ENCODE data around the gene FAM131A. TPM values are rescaled to one million over a fixed set of nuclear protein-coding genes. Genes with fewer than 3 reads are reported as not detected.
"Not testable (repeated sequence)": the region's sequence is repeated elsewhere in the genome, so short reads cannot be mapped to it uniquely, and the experiment has no call there.

FAM131A gene
- total RNA-seq, 2 experiments from 2014 or later: 2.1 to 3.4 TPM

DNA sequence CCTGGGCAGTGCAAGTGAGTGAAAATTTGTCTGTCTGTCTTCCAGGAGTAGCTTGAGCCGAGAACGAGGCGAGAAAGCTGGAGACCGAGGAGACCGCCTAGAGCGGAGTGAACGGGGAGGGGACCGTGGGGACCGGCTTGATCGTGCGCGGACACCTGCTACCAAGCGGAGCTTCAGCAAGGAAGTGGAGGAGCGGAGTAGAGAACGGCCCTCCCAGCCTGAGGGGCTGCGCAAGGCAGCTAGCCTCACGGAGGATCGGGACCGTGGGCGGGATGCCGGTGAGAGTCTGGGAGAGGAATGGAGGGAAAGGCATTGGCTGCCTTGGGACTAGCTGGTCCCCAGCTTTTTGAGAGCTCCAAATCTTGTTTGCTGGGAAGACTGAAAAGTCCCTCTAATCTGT lies 10.2 kb upstream of the FAM131A start:
- Mint-ChIP-seq H3K9me3 (no peaks in the 10 kb centered on the region), H3K4me1 (peaks cover 23% of the 10 kb centered on the region), H3K27ac (peak overlapping the region; percentile 40), H3K27me3 (no peaks in the 10 kb centered on the region), H3K36me3 (peaks cover 76% of the 10 kb centered on the region), H3K4me3 (no peak overlapping the region)
- no peak for DNase-seq

GRCh38 chr3:184328516-184328915 lies 8.9 kb upstream of the FAM131A start:
- Mint-ChIP-seq H3K4me1 (peaks cover 34% of the 10 kb centered on the region), H3K9me3 (no peaks in the 10 kb centered on the region), H3K27me3 (no peaks in the 10 kb centered on the region), H3K4me3 (no peak overlapping the region), H3K36me3 (peaks cover 81% of the 10 kb centered on the region), H3K27ac (peak overlapping the region; percentile 16)
- no peak for DNase-seq

DNA sequence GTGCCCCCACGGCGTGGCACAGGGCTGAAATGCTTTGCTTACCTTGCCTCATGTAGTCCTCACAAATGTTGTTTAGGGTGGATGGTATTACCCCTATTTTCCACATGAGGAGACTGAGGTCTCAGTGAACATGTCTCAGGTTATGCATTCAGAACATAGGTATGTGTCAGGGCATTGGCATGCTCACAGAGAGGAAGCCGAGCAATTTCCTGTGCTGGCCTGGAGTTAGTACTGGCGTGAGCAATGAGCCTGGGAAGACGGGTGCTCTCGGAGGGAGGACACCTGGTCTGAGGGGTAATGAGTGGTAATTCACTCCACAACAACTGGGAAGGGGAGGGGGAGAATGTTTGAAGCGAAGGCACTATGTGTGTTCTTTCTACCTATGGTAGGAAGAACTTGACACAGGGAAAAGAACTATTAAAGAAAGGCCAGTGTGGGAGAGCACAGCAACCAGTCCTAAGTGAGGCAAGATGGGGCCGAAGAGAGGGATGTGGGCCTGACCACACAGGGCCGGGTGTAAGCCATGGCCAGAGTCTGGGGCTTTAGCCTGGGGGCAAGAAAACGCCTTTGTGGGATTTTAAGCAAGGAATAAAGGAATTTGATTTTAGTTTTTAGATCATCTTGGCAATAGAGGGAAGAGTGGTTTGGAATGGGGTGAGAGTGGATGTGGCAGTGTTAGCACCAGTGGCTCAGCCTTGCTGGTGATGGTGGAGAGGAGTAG lies 4.9 kb upstream of the FAM131A start:
- peaks cover 47% of the 10 kb centered on the region for H3K4me1 Mint-ChIP-seq
- DNase-seq: no peak
- no peaks in the 10 kb centered on the region for H3K9me3 Mint-ChIP-seq
- H3K27ac Mint-ChIP-seq: peak overlapping the region; percentile 91
- no peak overlapping the region for H3K4me3 Mint-ChIP-seq
- H3K27me3 Mint-ChIP-seq: no peaks in the 10 kb centered on the region
- H3K36me3 Mint-ChIP-seq: peaks cover 59% of the 10 kb centered on the region

- DNase-seq: no peak
- Mint-ChIP-seq H3K9me3 (no peaks in the 10 kb centered on the region), H3K4me3 (no peak overlapping the region), H3K4me1 (peaks cover 48% of the 10 kb centered on the region), H3K36me3 (peaks cover 57% of the 10 kb centered on the region), H3K27ac (peak overlapping the region; percentile 91), H3K27me3 (no peaks in the 10 kb centered on the region)
Measured at GRCh38 chr3:184333190-184333589, 4.2 kb upstream of the FAM131A start.

DNA sequence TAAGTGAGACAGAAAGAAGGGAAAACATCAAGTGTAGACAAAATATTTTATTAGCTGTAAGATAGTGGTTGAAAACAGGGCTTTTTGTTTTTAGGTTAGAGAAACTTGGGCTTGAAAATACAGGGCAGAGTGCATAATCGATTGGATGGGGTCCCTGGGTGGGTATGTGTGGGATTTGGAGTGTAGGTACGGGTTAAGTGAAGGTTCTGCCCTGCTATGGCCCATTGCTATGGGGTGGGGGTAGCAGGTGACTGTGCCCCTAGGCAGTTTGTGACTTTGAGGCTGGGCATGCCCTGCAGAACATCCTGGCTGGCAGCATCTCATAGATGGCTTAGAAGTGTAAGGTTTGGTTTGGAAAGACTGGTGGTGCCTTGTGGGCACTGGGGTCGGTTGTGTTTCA lies 3.7 kb upstream of the FAM131A start:
- Mint-ChIP-seq H3K4me1 (peaks cover 48% of the 10 kb centered on the region), H3K27me3 (no peaks in the 10 kb centered on the region), H3K9me3 (no peaks in the 10 kb centered on the region), H3K4me3 (no peak overlapping the region), H3K36me3 (peaks cover 51% of the 10 kb centered on the region), H3K27ac (peak overlapping the region; percentile 91)
- DNase-seq: no peak

- H3K27me3 Mint-ChIP-seq: no peaks in the 10 kb centered on the region
- H3K4me3 Mint-ChIP-seq: peak overlapping the region; percentile 32
- peaks cover 45% of the 10 kb centered on the region for H3K4me1 Mint-ChIP-seq
- peak; percentile 57 for DNase-seq
- peak overlapping the region; percentile 91 for H3K27ac Mint-ChIP-seq
- H3K9me3 Mint-ChIP-seq: no peaks in the 10 kb centered on the region
- H3K36me3 Mint-ChIP-seq: peaks cover 43% of the 10 kb centered on the region
Measured at GRCh38 chr3:184334470-184335158, 2.8 kb upstream of the FAM131A start.

DNA sequence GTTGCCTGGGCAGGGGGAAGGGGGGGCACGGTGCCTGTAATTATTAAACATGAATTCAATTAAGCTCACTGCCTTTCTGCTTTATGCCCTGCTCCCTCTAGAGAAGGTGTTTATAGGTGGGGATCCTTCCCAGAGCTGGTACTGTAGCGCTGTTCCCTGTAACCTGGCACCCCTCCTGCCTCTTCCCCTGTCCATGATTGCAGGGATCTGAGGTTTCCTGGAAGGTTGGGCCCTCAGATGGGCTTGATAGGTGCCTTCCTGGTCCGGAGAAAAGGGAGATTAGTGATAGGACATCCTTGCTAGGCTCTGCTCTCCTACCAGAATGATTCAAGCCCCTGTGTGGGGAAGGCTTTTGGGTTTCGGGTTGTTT lies 2.1 kb upstream of the FAM131A start:
- peaks cover 45% of the 10 kb centered on the region for H3K4me1 Mint-ChIP-seq
- no peaks in the 10 kb centered on the region for H3K9me3 Mint-ChIP-seq
- H3K27me3 Mint-ChIP-seq: no peaks in the 10 kb centered on the region
- no peak for DNase-seq
- peak overlapping the region; percentile 89 for H3K27ac Mint-ChIP-seq
- H3K4me3 Mint-ChIP-seq: peak overlapping the region; percentile 80
- H3K36me3 Mint-ChIP-seq: peaks cover 39% of the 10 kb centered on the region

- no peaks in the 10 kb centered on the region for H3K27me3 Mint-ChIP-seq
- no peaks in the 10 kb centered on the region for H3K9me3 Mint-ChIP-seq
- H3K27ac Mint-ChIP-seq: peak overlapping the region; percentile 89
- peaks cover 50% of the 10 kb centered on the region for H3K4me1 Mint-ChIP-seq
- peak overlapping the region; percentile 80 for H3K4me3 Mint-ChIP-seq
- peak; percentile 88 for DNase-seq
- H3K36me3 Mint-ChIP-seq: peaks cover 36% of the 10 kb centered on the region
Measured at GRCh38 chr3:184335661-184336546, 1.5 kb upstream of the FAM131A start.

GRCh38 chr3:184336547-184337398 lies 627 bp upstream of the FAM131A start:
- H3K36me3 Mint-ChIP-seq: peaks cover 28% of the 10 kb centered on the region
- no peaks in the 10 kb centered on the region for H3K9me3 Mint-ChIP-seq
- H3K27me3 Mint-ChIP-seq: no peaks in the 10 kb centered on the region
- peaks cover 48% of the 10 kb centered on the region for H3K4me1 Mint-ChIP-seq
- no peak for DNase-seq
- H3K4me3 Mint-ChIP-seq: peak overlapping the region; percentile 80
- peak overlapping the region; percentile 71 for H3K27ac Mint-ChIP-seq

DNA sequence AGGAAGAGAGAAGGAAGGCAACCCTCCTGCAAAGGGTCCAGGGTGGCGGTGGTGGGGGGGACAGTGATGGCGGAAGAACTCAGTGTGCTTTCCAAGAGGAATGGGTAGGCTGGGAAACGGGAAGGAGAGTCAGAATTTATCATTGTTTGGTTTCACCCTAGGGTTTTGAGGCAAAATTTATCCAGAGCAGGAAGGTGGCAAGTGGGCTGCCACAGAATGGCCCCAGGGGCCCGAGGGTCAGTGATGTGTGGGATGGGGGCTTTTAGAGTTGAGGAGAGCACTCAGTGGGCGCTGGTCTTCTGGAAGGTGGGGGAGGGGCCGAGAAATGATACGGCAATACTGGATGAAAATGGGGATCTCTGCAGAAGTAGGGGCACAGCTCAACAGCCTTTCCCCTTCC lies 581 bp downstream of the FAM131A start:
- H3K27me3 Mint-ChIP-seq: no peaks in the 10 kb centered on the region
- peaks cover 16% of the 10 kb centered on the region for H3K36me3 Mint-ChIP-seq
- no peak overlapping the region for H3K4me3 Mint-ChIP-seq

GRCh38 chr3:184338511-184338945 lies 1.1 kb downstream of the FAM131A start:
- Mint-ChIP-seq H3K9me3 (no peaks in the 10 kb centered on the region), H3K4me3 (no peak overlapping the region), H3K36me3 (peaks cover 12% of the 10 kb centered on the region), H3K27ac (no peak overlapping the region), H3K4me1 (peaks cover 34% of the 10 kb centered on the region), H3K27me3 (no peaks in the 10 kb centered on the region)
- DNase-seq: peak; percentile 20

More for the DNA sequence above, 581 bp downstream of the FAM131A start:
- Mint-ChIP-seq H3K27ac (no peak overlapping the region), H3K9me3 (no peaks in the 10 kb centered on the region), H3K4me1 (peaks cover 39% of the 10 kb centered on the region)
- no peak for DNase-seq

- H3K36me3 Mint-ChIP-seq: peaks cover 9% of the 10 kb centered on the region
- H3K4me1 Mint-ChIP-seq: peaks cover 29% of the 10 kb centered on the region
- H3K27ac Mint-ChIP-seq: no peak overlapping the region
- H3K27me3 Mint-ChIP-seq: no peaks in the 10 kb centered on the region
- H3K9me3 Mint-ChIP-seq: no peaks in the 10 kb centered on the region
- H3K4me3 Mint-ChIP-seq: no peak overlapping the region
- DNase-seq: no peak
Measured at GRCh38 chr3:184339001-184339400, 1.6 kb downstream of the FAM131A start.

DNA sequence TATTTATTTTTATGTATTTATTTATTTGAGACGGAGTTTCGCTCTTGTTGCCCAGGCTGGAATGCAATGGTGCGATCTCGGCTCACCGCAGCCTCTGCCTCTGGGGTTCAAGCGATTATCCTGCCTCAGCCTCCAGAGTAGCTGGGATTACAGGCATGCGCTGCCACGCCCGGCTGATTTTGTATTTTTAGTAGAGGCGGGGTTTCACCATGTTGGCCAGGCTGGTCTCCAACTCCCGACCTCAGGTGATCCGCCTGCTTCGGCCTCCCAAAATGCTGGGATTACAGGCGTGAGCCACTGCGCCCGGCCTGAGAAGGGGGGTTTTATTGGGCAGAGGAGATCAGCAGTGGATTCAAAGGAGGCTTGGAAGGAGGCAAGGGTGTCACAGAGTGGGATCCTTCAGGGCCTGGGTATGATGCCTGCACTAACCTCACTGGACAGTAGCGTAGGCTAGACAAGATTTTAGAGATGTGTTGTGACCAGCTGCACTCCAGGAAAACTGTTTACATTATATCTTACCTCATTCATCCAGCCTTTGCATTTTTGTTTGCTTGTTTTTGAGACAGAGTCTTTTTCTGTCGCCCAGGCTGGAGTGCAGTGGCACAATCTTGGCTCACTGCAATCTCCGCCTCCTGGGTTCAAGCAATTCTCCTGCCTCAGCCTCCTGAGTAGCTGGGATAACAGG lies 2.2 kb downstream of the FAM131A start:
- DNase-seq: not testable (repeated sequence)
- peaks cover 23% of the 10 kb centered on the region for H3K4me1 Mint-ChIP-seq

DNA sequence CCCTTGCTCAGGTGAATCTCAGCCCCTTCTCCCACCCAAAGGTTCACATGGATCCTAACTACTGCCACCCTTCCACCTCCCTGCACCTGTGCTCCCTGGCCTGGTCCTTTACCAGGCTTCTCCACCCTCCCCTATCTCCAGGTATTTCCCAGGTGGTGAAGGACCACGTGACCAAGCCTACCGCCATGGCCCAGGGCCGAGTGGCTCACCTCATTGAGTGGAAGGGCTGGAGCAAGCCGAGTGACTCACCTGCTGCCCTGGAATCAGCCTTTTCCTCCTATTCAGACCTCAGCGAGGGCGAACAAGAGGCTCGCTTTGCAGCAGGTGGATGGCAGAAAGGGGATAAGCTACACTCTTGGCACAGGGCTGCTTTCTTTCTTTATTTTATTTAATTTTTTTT lies 4.5 kb downstream of the FAM131A start:
- Mint-ChIP-seq H3K4me3 (no peak overlapping the region), H3K27ac (no peak overlapping the region), H3K27me3 (no peaks in the 10 kb centered on the region), H3K4me1 (peaks cover 9% of the 10 kb centered on the region), H3K9me3 (no peaks in the 10 kb centered on the region), H3K36me3 (no peaks in the 10 kb centered on the region)
- DNase-seq: no peak

More for the DNA sequence above, 2.2 kb downstream of the FAM131A start:
- H3K27ac Mint-ChIP-seq, H3K9me3 Mint-ChIP-seq, H3K4me3 Mint-ChIP-seq, H3K36me3 Mint-ChIP-seq, H3K27me3 Mint-ChIP-seq: not testable (repeated sequence)

Data from activated naive CD8-positive, alpha-beta T cell treated with anti-CD3 and anti-CD28 coated beads for 36 hours (primary cell).